ENCODE data around the gene SCO2. TPM values are rescaled to one million over a fixed set of nuclear protein-coding genes. Genes with fewer than 3 reads are reported as not detected.

SCO2 gene
- total and polyA plus RNA-seq, 2 of the 13 experiments (the other 11 are each of a cell fraction or from before 2014, with no cell fraction given) = 0.32 to 3.7 TPM

- TF ChIP-seq ZNF609 (CRISPR knock-in tag; IDR thresholded peaks at IDR 0.05; ENCODE audit: borderline replicate concordance) = no peak; the same call in 1 of the 2 replicates
- no peak for TF ChIP-seq ZNF784 (CRISPR knock-in tag; IDR thresholded peaks at IDR 0.05; ENCODE audit: borderline replicate concordance)
- TF ChIP-seq U2AF2 (IDR thresholded peaks at IDR 0.05; ENCODE audit: low read depth, low read length) = no peak
- TF ChIP-seq, protein P1, sequence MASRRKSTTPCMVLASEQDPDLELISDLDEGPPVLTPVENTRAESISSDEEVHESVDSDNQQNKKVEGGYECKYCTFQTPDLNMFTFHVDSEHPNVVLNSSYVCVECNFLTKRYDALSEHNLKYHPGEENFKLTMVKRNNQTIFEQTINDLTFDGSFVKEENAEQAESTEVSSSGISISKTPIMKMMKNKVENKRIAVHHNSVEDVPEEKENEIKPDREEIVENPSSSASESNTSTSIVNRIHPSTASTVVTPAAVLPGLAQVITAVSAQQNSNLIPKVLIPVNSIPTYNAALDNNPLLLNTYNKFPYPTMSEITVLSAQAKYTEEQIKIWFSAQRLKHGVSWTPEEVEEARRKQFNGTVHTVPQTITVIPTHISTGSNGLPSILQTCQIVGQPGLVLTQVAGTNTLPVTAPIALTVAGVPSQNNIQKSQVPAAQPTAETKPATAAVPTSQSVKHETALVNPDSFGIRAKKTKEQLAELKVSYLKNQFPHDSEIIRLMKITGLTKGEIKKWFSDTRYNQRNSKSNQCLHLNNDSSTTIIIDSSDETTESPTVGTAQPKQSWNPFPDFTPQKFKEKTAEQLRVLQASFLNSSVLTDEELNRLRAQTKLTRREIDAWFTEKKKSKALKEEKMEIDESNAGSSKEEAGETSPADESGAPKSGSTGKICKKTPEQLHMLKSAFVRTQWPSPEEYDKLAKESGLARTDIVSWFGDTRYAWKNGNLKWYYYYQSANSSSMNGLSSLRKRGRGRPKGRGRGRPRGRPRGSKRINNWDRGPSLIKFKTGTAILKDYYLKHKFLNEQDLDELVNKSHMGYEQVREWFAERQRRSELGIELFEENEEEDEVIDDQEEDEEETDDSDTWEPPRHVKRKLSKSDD (CRISPR knock-in tag; IDR thresholded peaks at IDR 0.05; ENCODE audit: low read depth) = peak; percentile 24
- TF ChIP-seq RARG (CRISPR knock-in tag; IDR thresholded peaks at IDR 0.05; ENCODE audit: low read depth) = no peak
- TF ChIP-seq AHDC1 (CRISPR knock-in tag; IDR thresholded peaks at IDR 0.05; ENCODE audit: borderline replicate concordance) = no peak
- peak; percentile 43; the same call in 1 of the 2 replicates for TF ChIP-seq RNF2 (conservative IDR thresholded peaks at IDR 0.05; ENCODE audit: low read depth)
- TF ChIP-seq CBX5 (CRISPR knock-in tag; IDR thresholded peaks at IDR 0.05; ENCODE audit: borderline replicate concordance) = no peak
- TF ChIP-seq BORCS8-MEF2B (CRISPR knock-in tag; IDR thresholded peaks at IDR 0.05) = 0 out of 2 replicates have a peak, but pooled peaks have one; percentile 6
- TF ChIP-seq RBM39 (IDR thresholded peaks at IDR 0.05; ENCODE audit: low read depth, low read length, poor library complexity, severe bottlenecking) = no peak
- peak; percentile 92 for TF ChIP-seq ZNF782 (CRISPR knock-in tag; IDR thresholded peaks at IDR 0.05; ENCODE audit: borderline replicate concordance)
- peak; percentile 72; the same call in 1 of the 2 replicates for TF ChIP-seq ZNF264 (CRISPR knock-in tag; IDR thresholded peaks at IDR 0.05)
- TF ChIP-seq MEF2D (CRISPR knock-in tag; IDR thresholded peaks at IDR 0.05) = no peak
- no peak for TF ChIP-seq ZNF124 (CRISPR knock-in tag; IDR thresholded peaks at IDR 0.05)
- no peak for TF ChIP-seq NBN (conservative IDR thresholded peaks at IDR 0.05)
Measured at GRCh38 chr22:50529897-50530579, 4.6 kb upstream of the SCO2 start, which contains the start of gene TYMP (continued).

Data from HepG2 (cell line).